ENCODE results near the gene SSH2. TPM values are rescaled to one million over a fixed set of nuclear protein-coding genes. Genes with fewer than 3 reads are reported as not detected.
A peak's percentile ranks its signal among the peaks of the same experiment; 100 is the strongest.

SSH2 gene
- total and polyA plus RNA-seq, 2 donors (not counting 1 experiment from before 2014, with no cell fraction given), result 51.5 to 183 TPM

GRCh38 chr17:29791336-29792080, 138.5 kb downstream of the SSH2 start:
- WGBS (ENCODE audit: insufficient coverage), result no CpG with 5 or more reads among the region's 3 CpGs
- Mint-ChIP-seq H3K4me1 (peaks cover 10% of the 10 kb centered on the region), H3K27ac (no peak overlapping the region), H3K9me3 (ENCODE audit: insufficient read depth) (no peaks in the 10 kb centered on the region), H3K27me3 (no peaks in the 10 kb centered on the region), H3K4me3 (no peak overlapping the region)
- ChIA-PET POLR2A (no interaction called here), CTCF (interaction anchor here (0.6 to 2.3 kb wide), 8 partner anchors 12 to 152 kb away, joined by 3 to 14 read pairs (median 4); no protein-coding TSS in a partner anchor)
- Histone ChIP-seq H3K9ac (ENCODE audit: low read length) (no peak overlapping the region), H3K79me2 (ENCODE audit: control insufficient read depth, insufficient read depth, low read length) (no peaks in the 10 kb centered on the region), H2AFZ (ENCODE audit: insufficient read depth, low read depth, low read length, poor library complexity, severe bottlenecking) (no peak overlapping the region), H3K4me2 (replicated peaks; ENCODE audit: low read depth, low read length, poor library complexity, severe bottlenecking) (no peak overlapping the region), H3K9me3 (ENCODE audit: control extremely low read depth in 1 of 3, control insufficient read depth in 2 of 3, insufficient read depth in 1 of 3, low read length in 2 of 3) (no peaks in the 10 kb centered on the region), H3K27ac (ENCODE audit: low read length in 2 of 2) (no peak overlapping the region), H3K4me3 (ENCODE audit: control extremely low read depth in 1 of 5, extremely low read depth in 1 of 5, insufficient read depth in 1 of 5, low read depth in 2 of 5, low read length in 4 of 5) (no peak overlapping the region), H3K27me3 (replicated peaks in 1 of 4; ENCODE audit: control extremely low read depth in 1 of 4, control insufficient read depth in 3 of 4, insufficient read depth in 4 of 4, low read length in 3 of 4) (no peaks in the 10 kb centered on the region), H4K20me1 (ENCODE audit: control insufficient read depth, insufficient read depth, low read length, poor library complexity, severe bottlenecking) (no peaks in the 10 kb centered on the region), H3K4me1 (ENCODE audit: control insufficient read depth in 2 of 2, insufficient read depth in 2 of 2, low read length in 2 of 2) (peaks cover 3 to 8% of the 10 kb centered on the region in 2 donors), H3K36me3 (replicated peaks in 1 of 2; ENCODE audit: control extremely low read depth in 1 of 2, control insufficient read depth in 1 of 2, extremely low read depth in 1 of 2, insufficient read depth in 2 of 2, low read length in 1 of 2) (peaks cover 2 to 4% of the 10 kb centered on the region in 2 experiments)
- peak; percentile 30 for DNase-seq
- TF ChIP-seq, protein P1, sequence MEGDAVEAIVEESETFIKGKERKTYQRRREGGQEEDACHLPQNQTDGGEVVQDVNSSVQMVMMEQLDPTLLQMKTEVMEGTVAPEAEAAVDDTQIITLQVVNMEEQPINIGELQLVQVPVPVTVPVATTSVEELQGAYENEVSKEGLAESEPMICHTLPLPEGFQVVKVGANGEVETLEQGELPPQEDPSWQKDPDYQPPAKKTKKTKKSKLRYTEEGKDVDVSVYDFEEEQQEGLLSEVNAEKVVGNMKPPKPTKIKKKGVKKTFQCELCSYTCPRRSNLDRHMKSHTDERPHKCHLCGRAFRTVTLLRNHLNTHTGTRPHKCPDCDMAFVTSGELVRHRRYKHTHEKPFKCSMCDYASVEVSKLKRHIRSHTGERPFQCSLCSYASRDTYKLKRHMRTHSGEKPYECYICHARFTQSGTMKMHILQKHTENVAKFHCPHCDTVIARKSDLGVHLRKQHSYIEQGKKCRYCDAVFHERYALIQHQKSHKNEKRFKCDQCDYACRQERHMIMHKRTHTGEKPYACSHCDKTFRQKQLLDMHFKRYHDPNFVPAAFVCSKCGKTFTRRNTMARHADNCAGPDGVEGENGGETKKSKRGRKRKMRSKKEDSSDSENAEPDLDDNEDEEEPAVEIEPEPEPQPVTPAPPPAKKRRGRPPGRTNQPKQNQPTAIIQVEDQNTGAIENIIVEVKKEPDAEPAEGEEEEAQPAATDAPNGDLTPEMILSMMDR (IDR thresholded peaks at IDR 0.05), result no peak
- no peak for TF ChIP-seq EZH2 (IDR thresholded peaks at IDR 0.05; ENCODE audit: borderline replicate concordance, insufficient read depth, low read depth, low read length, poor library complexity, severe bottlenecking)
- no peak for ATAC-seq (ENCODE audit: low read depth)
- intact Hi-C loops (cut with micrococcal nuclease), result no loop called here

Data from B cell (primary cell).